OCI-LY1 (cell line): Measurements from ENCODE around the gene ZP4.

ENCODE experiments used
- H2AFZ ChIP-seq: fragments of 200-600 bp; sonication (generic), shearing (Covaris generic); 2 replicates; pipeline ENCODE4 v1.6.0; 2014; ENCODE audit warnings: antibody characterized with exemption, mild to moderate bottlenecking, low read length
- H3F3A ChIP-seq: fragments of 200-600 bp; sonication (generic), shearing (Covaris generic); 2 replicates; pipeline ENCODE4 v1.6.0; 2014; ENCODE audit warnings: mild to moderate bottlenecking, antibody characterized with exemption, low read length, moderate library complexity; ENCODE audit not compliant: insufficient read depth
- H3K27ac ChIP-seq: fragments of 200-600 bp; sonication (generic); 2 replicates; pipeline ENCODE4 v1.5.1; 2014; ENCODE audit warnings: low read length, mixed run types, mild to moderate bottlenecking, low read depth; ENCODE audit not compliant: poor library complexity, severe bottlenecking
- H3K27me3 ChIP-seq: fragments of 200-600 bp; sonication (generic); 2 replicates; pipeline ENCODE4 v1.6.0; 2014; ENCODE audit warnings: antibody characterized with exemption, mild to moderate bottlenecking, low read length, moderate library complexity; ENCODE audit not compliant: insufficient read depth
- H3K36me3 ChIP-seq: fragments of 200-600 bp; sonication (generic); 2 replicates; pipeline ENCODE4 v1.6.1; 2014; ENCODE audit warnings: mild to moderate bottlenecking, antibody characterized with exemption, low read length, moderate library complexity, mixed read lengths; ENCODE audit not compliant: insufficient read depth
- H3K4me1 ChIP-seq: fragments of 200-600 bp; sonication (generic); 2 replicates; pipeline ENCODE4 v1.5.1; 2014; ENCODE audit warnings: mild to moderate bottlenecking, low read length, moderate library complexity; ENCODE audit not compliant: insufficient read depth, severe bottlenecking
- H3K4me2 ChIP-seq: fragments of 200-600 bp; sonication (generic), shearing (Covaris generic); 2 replicates; pipeline ENCODE4 v1.6.1; 2014; ENCODE audit warnings: low read length
- H3K4me3 ChIP-seq: fragments of 200-600 bp; sonication (generic); 2 replicates; pipeline ENCODE4 v1.5.1; 2014; ENCODE audit warnings: low read length, low read depth, mild to moderate bottlenecking, mixed read lengths; ENCODE audit not compliant: poor library complexity, severe bottlenecking
- H3K79me2 ChIP-seq: fragments of 200-600 bp; shearing (Covaris generic); 2 replicates; pipeline ENCODE4 v1.6.1; 2016; ENCODE audit warnings: mixed run types, low read length, mixed read lengths; ENCODE audit not compliant: insufficient read depth
- H3K9ac ChIP-seq: fragments of 200-600 bp; sonication (generic), shearing (Covaris generic); 2 replicates; pipeline ENCODE4 v1.6.1; 2014; ENCODE audit warnings: mild to moderate bottlenecking, low read length, mixed read lengths
- H3K9me2 ChIP-seq: fragments of 200-600 bp; sonication (generic), shearing (Covaris generic); 2 replicates; pipeline ENCODE4 v1.6.1; 2014; ENCODE audit warnings: low read depth, mild to moderate bottlenecking, low read length, mixed read lengths
- H3K9me3 ChIP-seq: fragments of 200-600 bp; shearing (Covaris generic); 2 replicates; pipeline ENCODE4 v1.6.1; 2014; ENCODE audit warnings: low read length, mixed read lengths
- H4K20me1 ChIP-seq: fragments of 200-600 bp; sonication (generic), shearing (Covaris generic); 2 replicates; pipeline ENCODE4 v1.6.0; 2016; ENCODE audit warnings: mild to moderate bottlenecking, low read length; ENCODE audit not compliant: insufficient read depth
- CTCF ChIP-seq: fragments of 200-600 bp; sonication (generic), shearing (Covaris generic); IDR thresholded peaks from 2 replicates; pipeline ENCODE4 v1.5.1; 2017; ENCODE audit warnings: mild to moderate bottlenecking, antibody characterized with exemption, low read length, moderate library complexity, mixed read lengths
- EZH2 ChIP-seq: fragments of 200-600 bp; sonication (generic), shearing (Covaris generic); IDR thresholded peaks from 2 replicates; pipeline ENCODE4 v1.8.0; 2017; ENCODE audit warnings: borderline replicate concordance, mixed run types, mild to moderate bottlenecking, antibody characterized with exemption, low read length, moderate library complexity, mixed read lengths

Gene ZP4

GRCh38 chr1:237838320-237838719 is 52.4 kb downstream of the ZP4 start:
- no peak overlapping the region for H3K4me2 ChIP-seq
- no peaks in the 10 kb centered on the region for H3K36me3 ChIP-seq
- no peak overlapping the region for H3K27ac ChIP-seq
- H3K9me3 ChIP-seq: no peaks in the 10 kb centered on the region
- H3K9ac ChIP-seq: no peak overlapping the region
- no peak overlapping the region for H2AFZ ChIP-seq
- H3K4me1 ChIP-seq: no peaks in the 10 kb centered on the region
- no peaks in the 10 kb centered on the region for H3F3A ChIP-seq
- H4K20me1 ChIP-seq: no peaks in the 10 kb centered on the region
- H3K27me3 ChIP-seq: no peaks in the 10 kb centered on the region
- H3K4me3 ChIP-seq: no peak overlapping the region
- no peaks in the 10 kb centered on the region for H3K79me2 ChIP-seq
- no peaks in the 10 kb centered on the region for H3K9me2 ChIP-seq
- no peak for TF ChIP-seq CTCF
- TF ChIP-seq EZH2: no peak

GRCh38 chr1:237834461-237834860 is 56.3 kb downstream of the ZP4 start:
- no peaks in the 10 kb centered on the region for H3K27me3 ChIP-seq
- H3K9me3 ChIP-seq: no peaks in the 10 kb centered on the region
- no peak overlapping the region for H3K4me3 ChIP-seq
- H3K79me2 ChIP-seq: no peaks in the 10 kb centered on the region
- TF ChIP-seq EZH2: no peak
- no peak for TF ChIP-seq CTCF
- no peak overlapping the region for H3K4me2 ChIP-seq
- no peak overlapping the region for H3K27ac ChIP-seq
- H4K20me1 ChIP-seq: no peaks in the 10 kb centered on the region
- H2AFZ ChIP-seq: no peak overlapping the region
- H3F3A ChIP-seq: no peaks in the 10 kb centered on the region
- H3K36me3 ChIP-seq: no peaks in the 10 kb centered on the region
- H3K9ac ChIP-seq: no peak overlapping the region
- no peaks in the 10 kb centered on the region for H3K4me1 ChIP-seq
- no peaks in the 10 kb centered on the region for H3K9me2 ChIP-seq

DNA sequence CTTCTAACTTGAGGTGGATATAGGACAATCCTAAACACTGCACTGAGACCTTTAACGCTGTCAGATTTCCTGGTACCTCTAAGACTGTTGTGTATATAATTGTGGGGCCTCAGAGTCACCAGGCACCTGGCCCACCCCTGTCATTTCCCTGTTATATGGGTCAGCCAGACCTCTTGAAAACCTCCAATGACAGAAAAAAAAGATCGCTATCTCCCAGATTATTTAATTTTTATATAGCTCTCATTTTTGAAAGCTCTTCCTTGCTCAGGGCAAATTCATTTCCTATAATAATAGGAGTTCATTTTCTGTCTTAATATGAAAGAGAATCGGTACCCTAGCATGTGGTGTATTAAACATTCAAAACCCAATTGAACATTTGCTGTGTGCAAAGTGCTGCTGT is 56.7 kb downstream of the ZP4 start:
- H3K36me3 ChIP-seq: no peaks in the 10 kb centered on the region
- no peaks in the 10 kb centered on the region for H4K20me1 ChIP-seq
- no peak overlapping the region for H2AFZ ChIP-seq
- no peaks in the 10 kb centered on the region for H3K27me3 ChIP-seq
- no peaks in the 10 kb centered on the region for H3K79me2 ChIP-seq
- TF ChIP-seq EZH2 (no peak), CTCF (no peak)
- H3K4me2 ChIP-seq: no peak overlapping the region
- no peak overlapping the region for H3K9ac ChIP-seq
- no peak overlapping the region for H3K4me3 ChIP-seq
- no peaks in the 10 kb centered on the region for H3K9me3 ChIP-seq
- no peak overlapping the region for H3K27ac ChIP-seq
- no peaks in the 10 kb centered on the region for H3K4me1 ChIP-seq
- H3K9me2 ChIP-seq: no peaks in the 10 kb centered on the region
- H3F3A ChIP-seq: no peaks in the 10 kb centered on the region
